HepG2 (cell line): Measurements from ENCODE around the gene PSPH. TPM values are rescaled to one million over a fixed set of nuclear protein-coding genes. Genes with fewer than 3 reads are reported as not detected.
A peak's percentile ranks its signal among the peaks of the same experiment; 100 is the strongest.

Experiments
- DR1 ChIP-seq: sonication (generic); formaldehyde crosslinking; IDR thresholded peaks from 2 replicates; pipeline ENCODE4 v1.8.0; 2021; ENCODE audit warnings: mild to moderate bottlenecking, missing genetic modification reagents, inconsistent platforms
- MAF1 ChIP-seq: sonication (generic); formaldehyde crosslinking; IDR thresholded peaks from 2 replicates; pipeline ENCODE4 v1.5.0; 2020; ENCODE audit warnings: missing genetic modification reagents, borderline replicate concordance
- MAFK ChIP-seq, 2 experiments: IDR thresholded peaks in 1 of 2; conservative IDR thresholded peaks in 1 of 2; 2 replicates each; pipeline ENCODE4 v1.6.1; 2011; ENCODE audit warnings: improper control_type of control experiment in 2 of 2, low read length in 2 of 2
- MATR3 ChIP-seq: sonication (generic); formaldehyde crosslinking; IDR thresholded peaks from 2 replicates; pipeline ENCODE4 v1.4.0; 2020; ENCODE audit warnings: missing genetic modification reagents
- MTA1 ChIP-seq: sonication (generic); formaldehyde crosslinking; IDR thresholded peaks from 2 replicates; pipeline ENCODE4 v1.4.0; 2020; ENCODE audit warnings: missing genetic modification reagents, mild to moderate bottlenecking, borderline replicate concordance
- MTA3 ChIP-seq: sonication (generic); formaldehyde crosslinking; IDR thresholded peaks from 2 replicates; pipeline ENCODE4 v1.4.0; 2020; ENCODE audit warnings: missing genetic modification reagents
- MTERF4 ChIP-seq: sonication (generic); formaldehyde crosslinking; IDR thresholded peaks from 2 replicates; pipeline ENCODE4 v1.8.0; 2023; ENCODE audit warnings: mild to moderate bottlenecking, missing genetic modification reagents
- NFKBIZ ChIP-seq: IDR thresholded peaks from 2 replicates; pipeline ENCODE4 v1.6.1; 2018; ENCODE audit warnings: missing genetic modification reagents, missing compliant biosample characterization
- NR3C1 ChIP-seq: sonication (generic); formaldehyde crosslinking; IDR thresholded peaks from 2 replicates; pipeline ENCODE4 v1.4.0; 2020; ENCODE audit warnings: missing genetic modification reagents
- PAF1 ChIP-seq: IDR thresholded peaks from 2 replicates; pipeline ENCODE4 v1.6.1; 2016; ENCODE audit warnings: missing genetic modification reagents, missing compliant biosample characterization
- SNAPC4 ChIP-seq: sonication (generic); formaldehyde crosslinking; IDR thresholded peaks from 2 replicates; pipeline ENCODE4 v1.4.0; 2020; ENCODE audit warnings: mild to moderate bottlenecking, missing genetic modification reagents
- SP140L ChIP-seq: sonication (generic); formaldehyde crosslinking; IDR thresholded peaks from 2 replicates; pipeline ENCODE4 v1.4.0; 2020; ENCODE audit warnings: missing genetic modification reagents, borderline replicate concordance
- ZBTB8A ChIP-seq: sonication (generic); formaldehyde crosslinking; IDR thresholded peaks from 2 replicates; pipeline ENCODE4 v1.4.0; 2020; ENCODE audit warnings: mild to moderate bottlenecking, low read depth, missing genetic modification reagents, borderline replicate concordance
- ZFY ChIP-seq: sonication (generic); formaldehyde crosslinking; IDR thresholded peaks from 2 replicates; pipeline ENCODE4 v1.4.0; 2020; ENCODE audit warnings: missing genetic modification reagents
- ZNF232 ChIP-seq: sonication (generic); formaldehyde crosslinking; IDR thresholded peaks from 2 replicates; pipeline ENCODE4 v1.4.0; 2020; ENCODE audit warnings: missing genetic modification reagents, borderline replicate concordance
- ZNF567 ChIP-seq: sonication (generic); formaldehyde crosslinking; IDR thresholded peaks from 2 replicates; pipeline ENCODE4 v1.8.1; 2023; ENCODE audit warnings: mild to moderate bottlenecking, missing genetic modification reagents, borderline replicate concordance
- ZNF576 ChIP-seq: sonication (generic); formaldehyde crosslinking; IDR thresholded peaks from 2 replicates; pipeline ENCODE4 v1.4.0; 2020; ENCODE audit warnings: mild to moderate bottlenecking, missing genetic modification reagents
- ZNF746 ChIP-seq: sonication (generic); formaldehyde crosslinking; IDR thresholded peaks from 2 replicates; pipeline ENCODE4 v1.8.0; 2022; ENCODE audit warnings: mild to moderate bottlenecking, missing genetic modification reagents
- ZNF777 ChIP-seq: sonication (generic); formaldehyde crosslinking; IDR thresholded peaks from 2 replicates; pipeline ENCODE4 v1.4.0; 2020; ENCODE audit warnings: missing genetic modification reagents
- ZXDC ChIP-seq: sonication (generic); formaldehyde crosslinking; IDR thresholded peaks from 2 replicates; pipeline ENCODE4 v1.5.0; 2020; ENCODE audit warnings: mild to moderate bottlenecking, missing genetic modification reagents
- polyA plus RNA-seq, 8 experiments: library from polyadenylated mRNA; depleted of rRNA in 3 of 8; stranded (reverse) in 7 of 8; unstranded in 1 of 8; fragments of >200 nt; fragmentation: Illumina TruSeq in 4 of 8; extraction: Trizol in 4 of 8; gene quantifications; 2 replicates each; pipeline versions ENCODE4 v1.2.1 to v1.2.3, GENCODE V29; 2011 to 2016; ENCODE audit warnings: low read depth in 4 of 8, missing spikeins in 1 of 8, mixed read lengths in 1 of 8; ENCODE audit not compliant: insufficient read depth in 1 of 8
- total RNA-seq, 5 experiments: library from RNA; depleted of rRNA; stranded (reverse); fragments of >200 nt; fragmentation: Illumina TruSeq; extraction: Trizol; gene quantifications; 2 replicates each; pipeline ENCODE4 v1.2.3, GENCODE V29; 2016; ENCODE audit warnings: low read depth in 1 of 5

The PSPH gene
- total and polyA plus RNA-seq, 2 of the 13 experiments (the other 11 are each of a cell fraction or from before 2014, with no cell fraction given) = 85.5 to 124 TPM

GRCh38 chr7:56033671-56034432 is 17.4 kb downstream of the PSPH start (continued):
- TF ChIP-seq ZXDC (CRISPR knock-in tag) (no peak), DR1 (CRISPR knock-in tag) (peak; percentile 72), NR3C1 (CRISPR knock-in tag) (no peak), MAFK (conservative IDR thresholded peaks at IDR 0.05 in 1 of 2, IDR thresholded peaks at IDR 0.05 in 1 of 2; ENCODE audit: low read length in 2 of 2) (no peak; a peak in 1 of 4 replicates), ZNF576 (CRISPR knock-in tag) (no peak), ZNF777 (no peak), ZNF232 (CRISPR knock-in tag) (0 out of 2 replicates have a peak, but pooled peaks have one; percentile 43), SNAPC4 (CRISPR knock-in tag) (0 out of 2 replicates have a peak, but pooled peaks have one; percentile 40), ZNF746 (CRISPR knock-in tag) (peak; percentile 68; the same call in 1 of the 2 replicates), MTA1 (CRISPR knock-in tag) (peak; percentile 60; the same call in 1 of the 2 replicates), ZBTB8A (CRISPR knock-in tag) (no peak), MAF1 (CRISPR knock-in tag) (no peak), MATR3 (CRISPR knock-in tag) (no peak), NFKBIZ (CRISPR knock-in tag) (0 out of 2 replicates have a peak, but pooled peaks have one; percentile 37), ZNF567 (no peak), MTERF4 (CRISPR knock-in tag) (0 out of 2 replicates have a peak, but pooled peaks have one; percentile 51), MTA3 (CRISPR knock-in tag) (no peak), SP140L (no peak), ZFY (CRISPR knock-in tag) (peak; percentile 76; the same call in 1 of the 2 replicates), PAF1 (no peak)
